GM12873 (cell line): ENCODE data around the gene NUDT13.

Source experiments
- CTCF ChIP-seq: IDR thresholded peaks from 2 replicates; pipeline ENCODE4 v1.5.1; 2012; ENCODE audit warnings: low read depth, mild to moderate bottlenecking, moderate library complexity, low read length, control low read depth; ENCODE audit not compliant: insufficient read depth; ENCODE audit errors: missing control alignments

NUDT13 gene

GRCh38 chr10:73168465-73168803, 58.2 kb downstream of the NUDT13 start:
- TF ChIP-seq CTCF, result no peak

- TF ChIP-seq CTCF, result no peak
These were observed 59.1 kb downstream of the NUDT13 start for GRCh38 chr10:73169320-73169719.

- no peak for TF ChIP-seq CTCF
These were observed 62.6 kb downstream of the NUDT13 start for GRCh38 chr10:73172867-73173266.

GRCh38 chr10:73174148-73174925, 64.1 kb downstream of the NUDT13 start:
- TF ChIP-seq CTCF, result no peak
